D721Med (cell line): ENCODE data around the gene CKLF.

Source experiments
- DNase-seq: peaks from one replicate; pipeline ENCODE4 v3.0.0; 2011; ENCODE audit warnings: low spot score; ENCODE audit not compliant: insufficient read length
- FAIRE-seq: peaks from 2 replicates; lab custom pipeline; 2011; peaks lifted over from hg19 to GRCh38; lab: Jason Lieb, UNC
- TF ChIP-seq, protein P1 (sequence below): IDR thresholded peaks from 2 replicates; pipeline ENCODE4 v1.5.1; 2012; ENCODE audit warnings: mild to moderate bottlenecking, control low read depth; ENCODE audit not compliant: insufficient read depth; ENCODE audit errors: missing control alignments

Gene CKLF

DNA sequence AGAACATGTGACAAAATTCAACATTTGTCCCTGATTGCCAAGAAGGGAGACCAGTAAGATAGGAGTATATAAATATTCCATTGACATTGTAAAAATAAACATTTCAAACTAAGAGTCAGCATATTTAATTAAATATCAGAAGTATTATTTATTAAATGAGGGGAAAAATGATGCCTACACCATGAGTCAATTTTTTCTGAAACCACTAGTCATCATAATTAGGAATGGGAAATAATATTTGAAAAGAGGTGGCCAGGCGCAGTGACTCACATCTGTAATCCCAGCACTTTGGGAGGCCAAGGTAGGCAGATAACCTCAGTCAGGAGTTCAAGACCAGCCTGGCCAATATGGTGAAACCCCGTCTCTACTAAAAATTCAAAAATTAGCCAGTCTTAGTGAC, 16.0 kb downstream of the CKLF start:
- TF ChIP-seq, protein P1, sequence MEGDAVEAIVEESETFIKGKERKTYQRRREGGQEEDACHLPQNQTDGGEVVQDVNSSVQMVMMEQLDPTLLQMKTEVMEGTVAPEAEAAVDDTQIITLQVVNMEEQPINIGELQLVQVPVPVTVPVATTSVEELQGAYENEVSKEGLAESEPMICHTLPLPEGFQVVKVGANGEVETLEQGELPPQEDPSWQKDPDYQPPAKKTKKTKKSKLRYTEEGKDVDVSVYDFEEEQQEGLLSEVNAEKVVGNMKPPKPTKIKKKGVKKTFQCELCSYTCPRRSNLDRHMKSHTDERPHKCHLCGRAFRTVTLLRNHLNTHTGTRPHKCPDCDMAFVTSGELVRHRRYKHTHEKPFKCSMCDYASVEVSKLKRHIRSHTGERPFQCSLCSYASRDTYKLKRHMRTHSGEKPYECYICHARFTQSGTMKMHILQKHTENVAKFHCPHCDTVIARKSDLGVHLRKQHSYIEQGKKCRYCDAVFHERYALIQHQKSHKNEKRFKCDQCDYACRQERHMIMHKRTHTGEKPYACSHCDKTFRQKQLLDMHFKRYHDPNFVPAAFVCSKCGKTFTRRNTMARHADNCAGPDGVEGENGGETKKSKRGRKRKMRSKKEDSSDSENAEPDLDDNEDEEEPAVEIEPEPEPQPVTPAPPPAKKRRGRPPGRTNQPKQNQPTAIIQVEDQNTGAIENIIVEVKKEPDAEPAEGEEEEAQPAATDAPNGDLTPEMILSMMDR: no peak
- DNase-seq (no peak), FAIRE-seq (no peak)

DNA sequence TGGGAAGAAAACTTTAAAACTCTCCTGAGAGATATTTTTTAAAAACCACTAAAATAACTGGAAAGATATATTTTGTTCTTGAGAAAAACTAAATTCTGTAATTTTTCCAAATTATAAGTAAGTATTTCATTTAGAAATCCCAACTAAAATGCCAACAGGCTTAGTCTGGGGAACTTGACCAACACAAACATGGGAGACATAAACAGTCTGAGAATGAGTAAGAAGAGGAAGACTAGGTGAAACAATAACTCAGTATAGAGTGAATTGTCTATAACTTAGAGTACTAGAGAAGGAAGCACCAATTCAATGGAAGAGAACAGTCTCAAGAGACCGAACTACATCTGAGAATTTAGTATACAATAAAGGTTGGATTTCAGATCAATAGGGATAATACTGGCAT, 16.8 kb downstream of the CKLF start:
- FAIRE-seq: no peak
- DNase-seq: no peak
- TF ChIP-seq, protein P1: no peak

DNA sequence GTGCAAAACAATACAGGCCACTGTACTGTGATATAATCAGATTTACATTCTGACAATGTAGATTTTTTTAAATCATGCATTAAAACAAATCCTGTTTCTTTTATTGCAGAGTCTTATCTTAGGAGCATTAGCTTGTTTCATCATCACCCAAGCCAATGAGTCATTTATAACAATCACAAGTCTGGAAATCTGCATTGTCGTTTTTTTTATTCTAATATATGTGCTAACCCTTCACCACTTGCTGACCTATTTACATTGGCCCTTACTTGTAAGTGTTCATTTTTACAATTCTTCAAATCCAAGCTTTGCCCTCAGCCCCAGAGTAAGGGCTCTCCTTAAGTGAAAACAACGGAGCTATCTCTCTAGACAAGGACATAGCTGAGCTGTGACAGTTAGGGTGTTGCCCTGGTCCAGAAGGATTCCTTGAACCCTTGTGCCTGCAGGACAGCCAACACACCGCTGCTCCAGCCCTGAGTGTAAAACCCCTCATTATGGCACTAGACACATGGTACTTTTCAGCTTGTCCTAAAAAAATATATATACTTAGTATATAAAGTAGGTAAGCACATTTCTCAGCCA, 17.5 kb downstream of the CKLF start:
- no peak for DNase-seq
- TF ChIP-seq, protein P1: no peak
- FAIRE-seq: no peak

DNA sequence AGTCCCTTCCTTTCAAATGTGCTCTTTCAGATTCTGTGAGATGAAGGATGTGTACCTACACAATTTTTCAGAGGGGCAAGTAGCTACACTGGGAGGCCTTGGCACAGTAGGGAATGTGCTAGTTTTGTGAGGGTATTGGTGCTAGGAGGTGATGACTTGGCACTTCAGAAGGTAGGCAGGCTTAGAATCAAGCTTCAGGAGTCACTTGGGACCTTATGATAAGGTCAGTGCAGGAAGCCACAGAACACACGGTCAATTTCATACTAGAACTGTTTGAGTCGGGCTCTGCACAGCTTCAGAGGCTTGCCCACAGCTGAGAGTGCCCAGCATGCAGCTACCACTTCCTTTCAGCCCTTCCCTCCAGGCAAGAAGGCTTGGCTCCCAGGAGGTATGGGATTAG, 20.0 kb downstream of the CKLF start:
- DNase-seq (no peak), FAIRE-seq (no peak)
- TF ChIP-seq, protein P1: no peak

DNA sequence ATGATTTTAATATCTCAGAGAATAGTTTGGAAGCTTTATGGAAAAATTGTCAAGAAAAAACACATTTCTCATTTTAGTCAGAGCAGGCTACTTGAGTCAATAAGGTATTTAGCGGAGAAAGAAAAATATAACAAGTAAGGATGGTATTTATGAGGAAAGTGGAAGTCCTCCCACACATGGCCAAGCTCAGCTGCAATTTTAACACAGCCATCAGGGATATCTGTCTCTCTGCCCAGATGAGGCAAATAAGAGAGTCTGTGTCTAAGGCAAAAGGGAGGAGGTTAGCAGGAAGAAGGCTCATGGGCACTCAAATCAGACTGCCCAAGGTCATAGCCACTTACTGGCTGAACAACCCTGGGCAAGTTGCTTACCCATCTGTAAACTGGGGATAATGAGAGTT, 21.7 kb downstream of the CKLF start:
- DNase-seq (no peak), FAIRE-seq (no peak)
- TF ChIP-seq, protein P1: no peak

DNA sequence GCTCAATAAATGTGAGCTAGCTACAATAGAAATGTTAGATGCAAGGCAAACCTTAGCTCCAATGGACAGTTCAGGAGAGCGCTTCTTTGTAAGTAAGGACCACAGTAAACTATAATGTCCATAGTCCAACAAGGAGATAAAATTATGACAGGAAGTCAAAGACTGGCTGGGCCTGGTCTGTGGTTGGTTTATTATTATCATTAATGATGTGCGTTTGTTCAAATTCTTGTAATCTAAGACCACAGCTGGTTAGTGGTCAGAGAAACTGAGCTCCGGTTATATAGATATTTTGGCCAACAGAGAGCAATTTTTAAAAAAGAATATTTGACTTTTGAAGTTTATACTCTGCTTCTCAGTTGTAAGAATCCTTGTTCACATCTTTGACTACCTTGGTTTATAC, 22.2 kb downstream of the CKLF start:
- no peak for DNase-seq
- TF ChIP-seq, protein P1: no peak
- no peak for FAIRE-seq

DNA sequence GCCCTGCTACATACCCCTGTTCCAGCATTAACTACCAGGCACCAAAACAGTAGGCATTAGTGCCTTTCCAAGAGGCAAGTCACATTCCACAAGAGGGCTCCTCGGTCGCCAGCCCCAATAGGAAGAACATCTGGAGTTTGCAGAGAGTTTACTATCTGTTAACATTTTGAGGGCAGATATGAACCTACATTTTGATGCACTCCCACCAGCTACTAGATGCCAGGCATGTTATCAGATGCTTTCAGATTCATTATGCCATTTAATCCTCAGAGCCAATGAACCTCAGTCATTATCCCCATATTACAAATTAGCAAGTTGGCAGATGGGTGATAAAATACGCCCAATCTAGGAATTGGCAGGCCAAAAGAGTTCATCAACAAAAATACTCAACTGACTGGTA, 22.7 kb downstream of the CKLF start:
- DNase-seq (no peak), FAIRE-seq (no peak)
- TF ChIP-seq, protein P1: no peak
